GM18909 (cell line): ENCODE results near the gene PRDM4.
"Not testable (repeated sequence)": the region's sequence is repeated elsewhere in the genome, so short reads cannot be mapped to it uniquely, and the experiment has no call there.

ENCODE experiments used
- ATAC-seq: cut with Tn5 transposase; IDR thresholded peaks from one replicate; pipeline ENCODE4 v1.9.1; 2021; ENCODE audit warnings: mild to moderate bottlenecking; ENCODE audit not compliant: unreplicated experiment, poor library complexity

Gene PRDM4

DNA sequence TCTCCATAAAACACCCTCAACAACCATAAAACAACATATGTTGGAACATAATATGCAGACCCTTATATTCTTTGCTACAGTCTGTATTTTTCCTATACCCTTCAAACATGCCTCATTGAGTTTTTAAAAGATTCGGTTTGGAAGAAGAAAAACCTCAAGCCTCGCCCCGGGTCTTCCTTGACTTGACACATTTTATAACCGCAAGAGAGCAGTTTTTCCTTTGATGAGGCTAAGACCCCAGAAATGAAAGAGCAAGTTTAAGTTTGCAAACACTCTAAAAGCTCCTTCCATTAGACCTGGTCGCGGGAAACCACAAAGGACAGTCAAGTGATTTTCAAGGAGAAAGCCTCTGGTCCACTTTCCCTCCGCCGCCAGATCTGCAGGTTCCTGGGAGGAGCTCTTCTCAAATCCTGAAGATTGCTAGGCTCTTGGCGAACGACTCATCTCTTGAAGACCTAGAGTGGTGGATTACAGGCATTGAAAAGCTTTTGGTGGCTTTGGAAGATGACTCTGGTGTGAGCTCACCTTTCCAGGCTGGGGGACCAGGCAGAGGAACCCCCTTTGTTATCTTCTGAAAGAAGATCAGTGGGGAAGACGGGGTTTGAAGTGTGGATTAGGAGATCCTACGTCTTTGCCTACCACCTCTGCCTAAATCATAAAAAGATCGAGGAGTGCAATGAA is 13.6 kb upstream of the PRDM4 start, which contains the start of gene ASCL4:
TSS of gene ASCL4 (plus strand) at position 356 of the 681 bp plus-strand sequence. CDS start 515 bp downstream, outside the sequence.
- no peak for ATAC-seq

DNA sequence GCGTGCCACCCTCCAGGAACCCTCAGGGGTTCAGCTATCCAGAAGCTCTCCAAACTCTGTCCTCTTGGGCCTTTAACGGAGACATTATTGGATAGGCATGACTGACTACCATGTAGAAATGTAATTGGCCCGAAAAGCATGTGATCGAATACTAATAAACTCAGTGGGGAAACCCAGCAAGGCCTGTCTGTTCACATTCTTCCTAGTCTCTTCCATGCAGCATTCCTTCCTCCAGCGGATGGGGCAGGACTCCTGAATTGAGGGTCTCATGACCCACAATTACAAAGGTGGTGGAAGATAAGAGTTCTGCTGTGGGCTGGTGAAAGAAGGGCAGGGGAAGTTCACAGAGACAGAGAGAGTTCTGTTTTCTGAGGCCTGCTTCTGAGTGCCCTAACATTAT is 6.5 kb upstream of the PRDM4 start:
- ATAC-seq = no peak

DNA sequence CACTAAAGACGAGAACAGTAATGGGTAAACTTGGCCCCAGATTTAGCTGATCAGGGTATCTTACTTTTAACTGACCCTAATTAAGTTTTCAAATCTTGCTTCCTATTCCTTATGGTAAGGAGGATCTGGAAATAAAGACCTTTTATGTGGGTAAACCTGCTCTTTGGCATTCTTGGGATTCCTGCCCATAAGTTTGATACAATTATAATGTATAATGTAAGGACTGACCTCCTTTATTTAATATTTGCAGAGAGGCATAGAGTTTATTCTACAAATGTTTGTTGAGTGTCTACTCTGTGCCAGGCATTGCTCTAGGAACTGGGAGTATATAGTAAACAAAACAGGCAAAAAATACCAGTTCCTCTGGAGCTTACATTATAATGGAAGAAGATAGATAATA is 4.4 kb upstream of the PRDM4 start:
- ATAC-seq = no peak

DNA sequence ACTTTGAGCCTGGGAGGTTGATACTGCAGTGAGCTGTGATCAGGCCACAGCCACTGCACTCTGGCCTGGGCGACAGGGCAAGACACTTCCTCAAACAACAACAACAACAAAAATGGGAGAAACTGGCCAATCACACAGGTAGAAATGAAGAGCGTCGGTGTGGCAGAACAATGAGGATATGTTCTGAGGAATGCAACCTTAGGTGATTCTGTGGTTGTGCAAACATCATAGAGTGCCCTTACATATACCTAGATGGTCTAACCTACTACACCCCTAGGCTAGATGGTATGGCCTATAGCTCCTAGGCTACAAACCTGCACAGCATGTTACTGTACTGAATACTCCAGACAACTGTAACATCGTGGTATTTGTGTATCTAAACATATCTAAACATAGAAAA is 3.7 kb upstream of the PRDM4 start:
- ATAC-seq = no peak

DNA sequence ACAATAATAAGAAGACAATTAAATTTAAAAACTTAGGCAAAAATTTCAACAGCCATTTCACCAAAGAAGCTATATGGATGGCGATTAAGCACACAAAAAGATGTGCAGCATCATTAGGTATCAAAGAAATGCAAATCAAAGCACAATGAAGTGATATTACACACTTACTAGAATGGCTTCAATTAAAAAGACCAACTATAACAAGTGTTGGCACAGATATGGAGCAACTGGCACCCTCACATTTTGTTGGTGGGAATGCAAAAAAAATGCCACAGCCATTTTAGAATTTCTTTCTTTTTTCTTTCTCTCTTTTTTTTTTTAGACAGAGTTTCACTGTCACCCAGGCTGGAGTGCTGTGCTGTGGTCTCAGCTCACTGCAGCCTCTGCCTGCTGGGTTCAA is 1.9 kb upstream of the PRDM4 start:
- ATAC-seq = no peak

DNA sequence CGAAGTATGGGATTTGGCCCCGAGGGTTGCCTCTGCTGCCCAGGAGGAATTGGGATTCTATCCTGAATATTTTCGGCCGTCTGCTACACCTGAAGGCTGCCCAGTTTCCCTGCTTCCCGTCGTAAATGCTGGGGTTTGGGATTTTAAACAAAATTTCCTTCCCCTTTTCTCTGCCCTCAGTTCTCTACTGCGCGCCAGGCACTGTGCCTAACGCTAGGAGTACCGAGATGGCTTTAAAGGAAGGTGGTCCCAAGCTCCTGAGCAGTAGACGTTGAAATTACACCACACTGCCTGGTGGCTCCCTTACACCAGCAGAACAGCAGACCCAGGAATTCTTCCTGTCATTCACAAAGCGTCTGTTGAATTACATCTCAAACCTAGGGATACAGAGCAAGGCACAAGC is 566 bp upstream of the PRDM4 start:
- ATAC-seq = peak; percentile 5

DNA sequence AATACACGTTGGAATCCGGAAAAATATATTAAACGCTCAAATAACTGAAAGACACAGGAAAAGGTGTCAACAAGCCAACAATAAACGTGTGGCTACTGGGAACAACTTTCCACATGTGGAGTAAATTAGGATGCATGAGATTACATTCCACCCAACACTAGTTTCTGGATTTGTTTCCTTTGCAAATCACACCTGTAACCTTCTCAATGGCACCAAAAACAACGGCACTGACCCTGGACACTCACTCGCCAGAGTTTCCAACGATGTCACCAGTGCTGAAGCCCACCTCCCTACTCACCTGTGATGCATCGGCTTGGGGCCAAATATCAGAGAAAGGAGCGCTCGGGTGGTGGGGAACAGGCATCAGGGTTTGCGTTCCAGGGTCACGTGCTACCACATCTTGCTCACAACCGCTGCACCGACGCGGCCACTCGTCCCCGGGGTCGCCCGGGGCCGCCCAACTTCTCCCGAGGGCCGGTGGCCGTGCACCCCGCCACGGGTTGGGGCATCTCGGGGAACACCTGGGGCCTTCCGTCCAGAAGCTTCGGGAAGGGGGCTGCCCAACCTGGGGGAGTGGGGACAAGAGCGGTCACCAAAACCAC is 629 bp downstream of the PRDM4 start:
- peak; percentile 25 for ATAC-seq

DNA sequence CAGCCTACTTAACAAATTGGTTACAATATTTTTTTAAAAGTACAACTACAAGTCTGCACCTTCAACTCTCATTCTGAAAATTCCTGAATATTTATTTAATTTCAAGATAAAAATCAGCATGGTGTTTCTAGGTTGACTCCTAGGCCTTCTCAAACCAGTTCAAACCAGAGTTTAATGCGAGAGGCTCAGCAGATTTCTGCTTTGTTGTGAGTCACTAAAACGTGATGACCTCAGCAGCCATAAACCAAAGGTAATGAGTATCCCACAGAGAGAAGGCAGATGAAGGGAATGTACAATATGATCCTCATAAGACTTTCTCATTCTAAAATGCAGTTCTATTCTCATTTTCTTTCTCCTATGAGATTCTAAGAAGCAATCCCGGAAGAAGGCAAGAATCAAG is 1.5 kb downstream of the PRDM4 start:
- ATAC-seq = no peak

DNA sequence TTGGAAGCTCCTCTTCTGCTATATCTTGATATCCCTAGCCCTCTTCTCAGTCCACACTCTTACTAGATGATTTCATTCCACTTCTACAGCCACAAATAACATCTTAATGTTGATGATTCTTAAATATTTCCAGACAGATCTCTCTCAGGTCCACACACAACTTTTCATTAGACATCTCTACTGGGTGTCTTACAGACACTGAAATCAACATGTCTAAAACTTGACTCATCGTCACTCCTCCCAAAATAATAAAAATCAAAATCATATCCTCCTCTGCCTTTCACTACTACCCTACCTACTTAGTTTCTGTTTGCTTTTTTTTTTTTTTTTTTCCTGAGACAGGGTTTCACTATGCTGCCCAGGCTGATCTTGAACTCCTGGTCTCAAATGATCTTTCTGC is 11.9 kb downstream of the PRDM4 start:
- ATAC-seq = no peak

DNA sequence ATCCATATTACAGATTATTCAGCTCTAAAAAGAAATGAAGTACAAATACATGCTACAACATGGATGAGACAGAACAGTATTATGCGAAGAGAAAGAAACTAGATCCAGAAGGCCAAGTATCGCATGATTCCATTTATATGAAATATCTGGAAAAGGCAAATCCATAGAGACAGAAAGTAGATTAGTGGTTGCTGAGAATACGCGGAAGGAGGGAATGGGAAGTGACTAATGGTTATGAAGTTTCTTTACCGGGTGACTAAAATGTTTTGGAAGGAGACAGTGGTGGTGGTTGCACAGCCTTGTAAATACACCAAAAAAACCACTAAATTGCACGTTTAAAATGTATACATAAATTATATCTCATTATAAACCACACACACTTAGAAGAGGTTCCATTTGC is 12.5 kb downstream of the PRDM4 start:
- ATAC-seq = no peak

DNA sequence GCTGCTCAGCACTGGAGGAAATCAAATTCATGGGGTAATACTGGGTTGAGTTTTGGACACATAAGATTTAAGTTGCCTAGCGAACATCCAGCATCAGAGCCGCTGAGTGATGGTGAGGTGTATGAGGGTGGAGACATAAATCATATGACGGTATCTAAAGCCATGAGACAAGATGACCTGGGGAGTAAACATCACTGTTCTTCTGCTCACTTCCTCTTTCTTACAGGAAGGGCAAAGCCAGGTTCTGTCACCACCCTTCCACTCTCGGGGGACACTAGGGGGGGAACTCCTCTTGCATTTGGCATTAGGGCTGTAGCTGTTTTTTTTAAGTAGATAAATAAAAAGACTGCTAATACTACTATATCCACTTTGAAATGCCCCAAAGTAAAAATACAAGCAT is 24.0 kb downstream of the PRDM4 start:
- peak; percentile 95 for ATAC-seq

DNA sequence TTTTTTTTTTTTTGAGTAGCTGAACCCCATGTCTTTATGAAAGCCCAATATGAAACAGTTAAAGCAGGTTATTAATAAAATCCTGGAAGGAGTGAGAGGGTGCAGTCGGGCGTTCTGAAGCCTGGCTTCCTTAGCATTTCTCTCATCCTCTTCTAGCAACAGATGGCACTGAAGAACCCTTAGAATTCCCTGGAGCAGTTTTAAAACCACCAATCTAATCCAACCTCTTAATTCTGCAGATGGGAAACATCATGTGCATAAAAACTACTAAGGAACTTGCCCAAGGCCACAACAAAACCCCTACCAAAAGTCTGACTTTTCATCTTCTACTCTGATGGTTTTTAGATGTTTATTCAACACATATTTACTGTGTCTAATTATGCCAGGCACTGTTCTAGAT is 25.2 kb downstream of the PRDM4 start:
- ATAC-seq = no peak

DNA sequence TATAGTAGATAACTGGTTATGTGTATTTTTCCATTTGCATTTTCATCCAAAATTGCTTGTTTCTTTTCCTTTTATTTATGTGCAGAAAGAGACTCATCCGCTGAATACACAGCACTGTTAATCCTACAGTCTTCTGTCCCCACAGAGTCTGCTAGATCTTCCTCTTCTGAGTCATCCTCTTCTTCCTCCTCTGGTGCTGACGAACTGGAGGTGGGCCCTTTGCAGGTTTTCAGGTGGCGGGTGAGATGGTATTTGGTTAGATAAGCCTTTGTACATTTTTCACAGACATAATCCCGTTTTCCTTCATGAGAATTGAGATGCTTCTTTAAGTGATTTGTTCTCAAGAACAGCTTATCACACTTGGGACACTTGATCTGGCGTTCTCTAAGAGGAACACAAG is 26.8 kb downstream of the PRDM4 start:
- ATAC-seq = no peak

DNA sequence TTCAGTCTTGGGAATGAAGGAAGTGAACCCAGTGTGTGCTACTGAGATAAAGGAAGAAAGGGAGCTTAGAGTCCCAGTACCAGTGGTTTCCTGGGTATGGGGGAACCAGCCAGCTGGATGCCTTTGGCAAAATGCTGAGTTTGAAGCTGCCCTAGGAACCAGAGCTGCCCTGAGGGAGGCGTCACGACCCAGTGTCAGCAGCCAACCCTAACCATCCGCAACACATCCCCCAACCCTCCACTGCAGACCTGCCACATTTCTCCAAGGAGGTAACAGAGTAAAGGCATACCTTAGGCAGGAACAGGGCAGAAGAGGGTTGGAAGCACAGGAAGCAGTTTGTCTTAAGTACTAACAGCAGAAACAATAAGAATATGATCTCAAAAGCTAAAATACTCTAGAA is 28.6 kb downstream of the PRDM4 start:
- no peak for ATAC-seq

DNA sequence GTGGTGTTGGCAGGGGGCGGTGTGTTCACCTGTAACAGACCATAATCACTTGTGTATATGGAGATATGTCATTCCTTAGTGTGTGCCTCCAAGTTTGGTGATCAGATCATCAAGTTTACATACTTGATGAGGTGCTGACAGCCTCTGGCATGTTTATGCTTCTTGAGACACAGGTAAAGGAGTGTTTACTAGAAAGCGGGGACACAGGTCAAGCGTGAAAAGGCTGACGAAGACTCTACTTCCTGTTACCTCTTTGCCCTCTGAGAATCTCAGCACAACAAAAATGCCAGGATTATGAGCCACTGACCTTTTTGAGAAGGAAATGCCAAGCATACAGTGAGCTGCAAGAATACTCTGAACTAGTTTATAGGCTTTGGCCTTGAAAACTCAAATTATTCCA is 29.6 kb downstream of the PRDM4 start:
- no peak for ATAC-seq

DNA sequence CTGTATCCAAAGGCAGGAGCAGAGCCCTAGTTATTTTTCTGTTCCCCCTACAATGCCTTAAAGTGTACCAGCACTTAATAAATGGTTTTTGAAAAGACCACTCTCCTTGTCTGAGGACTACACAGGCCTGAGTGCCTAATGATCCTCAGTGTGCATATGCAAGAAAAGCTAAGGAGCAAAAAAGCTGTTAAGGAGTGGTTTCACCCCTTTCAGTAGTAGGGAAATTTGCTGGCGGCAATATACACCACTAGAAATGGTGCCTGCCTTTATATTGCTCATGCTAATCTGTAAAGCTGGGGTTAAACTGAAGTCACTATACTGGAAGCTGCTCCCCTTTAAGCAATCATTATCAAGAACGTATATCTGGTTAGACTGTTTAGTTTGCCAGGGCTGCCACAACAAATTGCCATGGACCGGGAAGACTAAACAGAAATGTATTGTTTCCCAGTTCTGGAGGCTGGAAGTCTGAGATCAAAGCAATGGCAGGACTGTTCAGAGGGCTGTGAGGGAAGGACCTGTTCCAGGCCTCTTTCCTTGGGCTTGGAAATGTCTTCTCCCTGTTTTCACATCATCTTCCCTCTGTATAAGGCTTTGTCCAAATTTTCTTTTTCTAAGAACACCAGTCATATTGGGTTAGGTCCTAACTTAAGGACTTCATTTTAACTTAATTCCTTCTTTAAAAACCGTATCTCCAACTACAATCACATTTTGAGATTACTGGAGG is 30.2 kb downstream of the PRDM4 start:
- no peak for ATAC-seq

DNA sequence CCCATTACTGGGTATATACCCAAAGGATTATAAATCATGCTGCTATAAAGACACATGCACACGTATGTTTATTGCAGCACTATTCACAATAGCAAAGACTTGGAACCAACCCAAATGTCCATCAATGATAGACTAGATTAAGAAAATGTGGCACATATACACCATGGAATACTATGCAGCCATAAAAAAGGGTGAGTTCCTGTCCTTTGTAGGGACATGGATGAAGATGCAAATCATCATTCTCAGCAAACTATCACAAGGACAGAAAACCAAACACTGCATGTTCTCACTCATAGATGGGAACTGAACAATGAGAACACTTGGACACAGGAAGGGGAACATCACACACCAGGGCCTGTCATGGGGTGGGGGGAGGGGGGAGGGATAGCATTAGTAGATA is 33.2 kb downstream of the PRDM4 start:
- not testable (repeated sequence) for ATAC-seq

DNA sequence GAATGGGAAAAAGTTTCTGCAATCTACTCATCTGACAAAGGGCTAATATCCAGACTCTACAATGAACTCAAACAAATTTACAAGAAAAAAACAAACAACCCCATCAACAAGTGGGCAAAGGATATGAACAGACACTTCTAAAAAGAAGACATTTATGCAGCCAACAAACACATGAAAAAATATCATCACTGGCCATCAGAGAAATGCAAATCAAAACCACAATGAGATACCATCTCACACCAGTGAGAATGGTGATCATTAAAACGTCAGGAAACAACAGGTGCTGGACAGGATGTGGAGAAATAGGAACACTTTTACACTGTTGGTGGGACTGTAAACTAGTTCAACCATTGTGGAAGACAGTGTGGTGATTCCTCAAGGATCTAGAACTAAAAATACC is 33.6 kb downstream of the PRDM4 start:
- not testable (repeated sequence) for ATAC-seq

DNA sequence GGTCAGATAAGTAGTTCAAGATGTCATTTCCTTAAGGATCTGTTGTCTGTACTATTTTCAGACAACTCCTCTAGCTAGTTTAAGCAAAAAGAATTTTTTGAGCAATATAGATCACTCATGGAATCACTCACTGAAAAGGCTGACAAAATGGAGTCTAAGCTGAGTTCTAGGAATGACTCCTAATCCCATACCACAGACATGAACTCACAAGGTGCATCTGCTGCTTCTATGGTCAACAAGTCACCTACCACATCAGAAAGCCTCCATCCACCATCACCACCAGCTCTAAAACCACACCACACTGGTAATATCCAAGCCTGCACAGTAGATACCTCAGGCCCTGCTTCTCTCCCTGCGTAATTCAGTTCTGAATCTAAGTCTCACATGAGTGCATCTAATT is 42.3 kb downstream of the PRDM4 start:
- ATAC-seq = no peak

DNA sequence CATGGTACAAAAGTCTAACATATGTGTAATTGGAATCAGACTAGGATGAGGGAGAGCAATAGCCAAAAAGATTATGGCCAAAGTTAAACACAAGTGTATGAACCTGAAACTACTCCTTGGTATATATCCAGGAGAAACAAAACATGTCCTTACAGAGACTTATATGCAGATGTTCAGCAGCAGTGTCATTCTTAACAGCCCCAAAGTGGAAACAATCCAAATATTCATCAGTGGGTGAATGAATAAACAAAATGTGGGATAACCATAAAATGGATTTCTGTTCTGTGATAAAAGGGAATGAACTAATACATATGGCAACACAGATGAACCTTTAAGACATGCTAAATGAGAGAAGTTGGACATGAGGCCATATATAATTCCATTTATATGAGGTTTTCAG is 45.2 kb downstream of the PRDM4 start:
- ATAC-seq = no peak

DNA sequence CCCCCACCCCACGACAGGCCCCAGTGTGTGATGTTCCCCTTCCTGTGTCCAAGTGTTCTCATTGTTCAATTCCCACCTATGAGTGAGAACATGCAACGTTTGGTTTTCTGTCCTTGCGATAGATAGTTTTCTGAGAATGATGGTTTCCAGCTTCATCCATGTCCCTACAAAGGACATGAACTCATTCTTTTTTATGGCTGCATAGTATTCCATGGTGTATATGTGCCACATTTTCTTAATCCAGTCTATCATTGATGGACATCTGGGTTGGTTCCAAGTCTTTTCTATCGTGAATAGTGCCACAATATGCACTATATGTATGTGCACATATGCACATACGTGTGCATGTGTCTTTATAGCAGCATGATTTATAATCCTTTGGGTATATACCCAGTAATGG is 55.4 kb downstream of the PRDM4 start:
- not testable (repeated sequence) for ATAC-seq

DNA sequence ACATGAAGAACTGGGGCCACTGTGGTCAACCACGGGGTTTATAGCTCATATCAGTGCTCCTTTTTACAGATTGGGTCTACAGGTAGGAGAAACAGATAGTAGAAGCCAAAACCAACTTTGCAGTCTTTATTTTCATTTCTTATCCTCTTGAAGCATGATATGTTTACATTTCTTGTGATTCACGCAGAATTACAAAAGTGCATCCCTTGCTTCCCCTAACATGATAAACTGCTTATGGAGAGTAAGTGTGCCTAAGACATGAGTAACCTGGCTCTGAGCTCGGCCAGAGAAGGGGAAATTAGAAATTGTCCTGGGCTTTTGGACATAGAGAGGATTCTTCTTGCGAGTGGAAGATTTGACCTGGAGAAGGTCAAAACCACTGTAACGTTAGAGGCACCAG is 56.9 kb downstream of the PRDM4 start:
- ATAC-seq = no peak
